ENCODE data around the gene OSBPL3. TPM values are rescaled to one million over a fixed set of nuclear protein-coding genes. Genes with fewer than 3 reads are reported as not detected.

The OSBPL3 gene
- total and polyA plus RNA-seq, 2 donors (not counting 1 experiment from before 2014, with no cell fraction given): 22.7 to 70.2 TPM

DNA sequence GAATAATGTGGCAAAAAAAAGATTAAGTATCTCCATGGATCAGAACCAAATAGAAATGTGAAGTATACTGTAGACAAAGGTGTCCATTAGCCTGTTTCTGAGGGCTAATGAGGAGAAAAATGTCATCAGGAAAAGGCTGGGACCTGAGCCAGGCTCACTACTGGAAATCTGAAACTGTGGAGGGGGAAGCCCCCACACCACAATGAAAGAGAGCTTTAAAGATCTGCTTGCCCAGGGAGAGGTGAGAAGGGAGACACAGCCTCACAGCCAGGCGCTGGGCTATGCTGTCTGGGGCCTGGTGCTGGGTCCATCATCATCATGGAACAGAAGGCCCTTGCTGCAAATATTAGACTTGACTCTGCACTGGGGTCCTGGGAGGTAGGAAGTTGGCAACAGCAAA is 90.4 kb downstream of the OSBPL3 start:
- H3K9ac ChIP-seq (ENCODE audit: insufficient read depth, low read length): no peak overlapping the region
- no peak overlapping the region for H2AFZ ChIP-seq (ENCODE audit: low read length)
- no peak for TF ChIP-seq EZH2 (IDR thresholded peaks at IDR 0.05; ENCODE audit: low read length, missing control alignments)
- TF ChIP-seq, protein P1, sequence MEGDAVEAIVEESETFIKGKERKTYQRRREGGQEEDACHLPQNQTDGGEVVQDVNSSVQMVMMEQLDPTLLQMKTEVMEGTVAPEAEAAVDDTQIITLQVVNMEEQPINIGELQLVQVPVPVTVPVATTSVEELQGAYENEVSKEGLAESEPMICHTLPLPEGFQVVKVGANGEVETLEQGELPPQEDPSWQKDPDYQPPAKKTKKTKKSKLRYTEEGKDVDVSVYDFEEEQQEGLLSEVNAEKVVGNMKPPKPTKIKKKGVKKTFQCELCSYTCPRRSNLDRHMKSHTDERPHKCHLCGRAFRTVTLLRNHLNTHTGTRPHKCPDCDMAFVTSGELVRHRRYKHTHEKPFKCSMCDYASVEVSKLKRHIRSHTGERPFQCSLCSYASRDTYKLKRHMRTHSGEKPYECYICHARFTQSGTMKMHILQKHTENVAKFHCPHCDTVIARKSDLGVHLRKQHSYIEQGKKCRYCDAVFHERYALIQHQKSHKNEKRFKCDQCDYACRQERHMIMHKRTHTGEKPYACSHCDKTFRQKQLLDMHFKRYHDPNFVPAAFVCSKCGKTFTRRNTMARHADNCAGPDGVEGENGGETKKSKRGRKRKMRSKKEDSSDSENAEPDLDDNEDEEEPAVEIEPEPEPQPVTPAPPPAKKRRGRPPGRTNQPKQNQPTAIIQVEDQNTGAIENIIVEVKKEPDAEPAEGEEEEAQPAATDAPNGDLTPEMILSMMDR (conservative IDR thresholded peaks at IDR 0.05 in 1 of 2, IDR thresholded peaks at IDR 0.05 in 1 of 2; ENCODE audit: low read depth in 1 of 2, low read length in 2 of 2): no peak
- H3K79me2 ChIP-seq (ENCODE audit: control insufficient read depth, insufficient read depth, low read length): peaks cover 5% of the 10 kb centered on the region
- H3K27ac ChIP-seq (ENCODE audit: insufficient read depth, low read length): no peak overlapping the region
- DNase-seq (ENCODE audit: low read depth in 2 of 2): no peak
- no peaks in the 10 kb centered on the region for H4K20me1 ChIP-seq (ENCODE audit: control insufficient read depth, extremely low read depth, insufficient read depth, low read length)
- H3K4me1 ChIP-seq (ENCODE audit: control insufficient read depth, extremely low read depth, insufficient read depth, low read length): no peaks in the 10 kb centered on the region
- H3K4me2 ChIP-seq (ENCODE audit: extremely low read depth, insufficient read depth, low read length): no peak overlapping the region
- no peaks in the 10 kb centered on the region for H3K9me3 ChIP-seq (ENCODE audit: control insufficient read depth, insufficient read depth, low read depth, low read length)
- H3K27me3 ChIP-seq (ENCODE audit: control insufficient read depth, insufficient read depth, low read length): no peaks in the 10 kb centered on the region
- peaks cover 3% of the 10 kb centered on the region for H3K36me3 ChIP-seq (ENCODE audit: control insufficient read depth, insufficient read depth, low read length)
- H3K4me3 ChIP-seq (replicated peaks in 1 of 4; ENCODE audit: control extremely low read depth in 1 of 4, insufficient read depth in 1 of 4, low read depth in 3 of 4, low read length in 4 of 4): no peak overlapping the region

GRCh38 chr7:24888653-24889052 is 91.3 kb downstream of the OSBPL3 start:
- TF ChIP-seq, protein P1 (conservative IDR thresholded peaks at IDR 0.05 in 1 of 2, IDR thresholded peaks at IDR 0.05 in 1 of 2; ENCODE audit: low read depth in 1 of 2, low read length in 2 of 2): no peak
- no peak for TF ChIP-seq EZH2 (IDR thresholded peaks at IDR 0.05; ENCODE audit: low read length, missing control alignments)
- no peak for DNase-seq (ENCODE audit: low read depth in 2 of 2)
- H3K27ac ChIP-seq (ENCODE audit: insufficient read depth, low read length): no peak overlapping the region
- H4K20me1 ChIP-seq (ENCODE audit: control insufficient read depth, extremely low read depth, insufficient read depth, low read length): no peaks in the 10 kb centered on the region
- H3K9ac ChIP-seq (ENCODE audit: insufficient read depth, low read length): no peak overlapping the region
- H3K27me3 ChIP-seq (ENCODE audit: control insufficient read depth, insufficient read depth, low read length): no peaks in the 10 kb centered on the region
- H3K4me3 ChIP-seq (replicated peaks in 1 of 4; ENCODE audit: control extremely low read depth in 1 of 4, insufficient read depth in 1 of 4, low read depth in 3 of 4, low read length in 4 of 4): no peak overlapping the region
- peaks cover 3% of the 10 kb centered on the region for H3K36me3 ChIP-seq (ENCODE audit: control insufficient read depth, insufficient read depth, low read length)
- H2AFZ ChIP-seq (ENCODE audit: low read length): no peak overlapping the region
- no peaks in the 10 kb centered on the region for H3K9me3 ChIP-seq (ENCODE audit: control insufficient read depth, insufficient read depth, low read depth, low read length)
- H3K4me2 ChIP-seq (ENCODE audit: extremely low read depth, insufficient read depth, low read length): no peak overlapping the region
- peaks cover 5% of the 10 kb centered on the region for H3K79me2 ChIP-seq (ENCODE audit: control insufficient read depth, insufficient read depth, low read length)
- H3K4me1 ChIP-seq (ENCODE audit: control insufficient read depth, extremely low read depth, insufficient read depth, low read length): peaks cover 5% of the 10 kb centered on the region

DNA sequence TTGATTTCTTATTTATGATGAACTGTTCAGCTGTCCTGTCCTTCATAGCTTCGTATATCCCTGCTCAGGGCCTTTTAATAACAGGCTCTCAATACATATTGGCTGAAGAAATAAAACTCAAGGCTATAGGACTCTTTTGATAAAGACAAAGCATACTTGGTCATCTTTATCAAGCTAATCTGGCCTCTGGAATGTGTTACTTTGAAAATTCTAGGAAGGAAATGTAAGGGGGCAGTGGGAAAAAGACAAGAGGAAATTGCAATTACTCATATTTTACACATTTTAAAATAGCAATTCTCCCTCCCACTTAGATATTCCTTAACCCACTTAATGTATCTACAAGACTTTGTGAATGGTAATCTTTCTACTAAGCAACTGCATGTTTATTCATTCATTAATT is 94.3 kb downstream of the OSBPL3 start:
- Histone ChIP-seq H3K4me1 (ENCODE audit: control insufficient read depth, extremely low read depth, insufficient read depth, low read length) (peaks cover 5% of the 10 kb centered on the region), H3K79me2 (ENCODE audit: control insufficient read depth, insufficient read depth, low read length) (peaks cover 1% of the 10 kb centered on the region), H3K27ac (ENCODE audit: insufficient read depth, low read length) (no peak overlapping the region), H3K9ac (ENCODE audit: insufficient read depth, low read length) (no peak overlapping the region), H2AFZ (ENCODE audit: low read length) (no peak overlapping the region), H3K9me3 (ENCODE audit: control insufficient read depth, insufficient read depth, low read depth, low read length) (no peaks in the 10 kb centered on the region), H3K36me3 (ENCODE audit: control insufficient read depth, insufficient read depth, low read length) (peaks cover 3% of the 10 kb centered on the region), H3K27me3 (ENCODE audit: control insufficient read depth, insufficient read depth, low read length) (no peaks in the 10 kb centered on the region), H4K20me1 (ENCODE audit: control insufficient read depth, extremely low read depth, insufficient read depth, low read length) (no peaks in the 10 kb centered on the region), H3K4me3 (replicated peaks in 1 of 4; ENCODE audit: control extremely low read depth in 1 of 4, insufficient read depth in 1 of 4, low read depth in 3 of 4, low read length in 4 of 4) (no peak overlapping the region), H3K4me2 (ENCODE audit: extremely low read depth, insufficient read depth, low read length) (no peak overlapping the region)
- DNase-seq (ENCODE audit: low read depth in 2 of 2): no peak
- TF ChIP-seq, protein P1 (conservative IDR thresholded peaks at IDR 0.05 in 1 of 2, IDR thresholded peaks at IDR 0.05 in 1 of 2; ENCODE audit: low read depth in 1 of 2, low read length in 2 of 2): no peak
- no peak for TF ChIP-seq EZH2 (IDR thresholded peaks at IDR 0.05; ENCODE audit: low read length, missing control alignments)

Data from fibroblast of lung (primary cell).